GM12872 (cell line): ENCODE data around the gene MRPL46.

ENCODE experiments used
- CTCF ChIP-seq: IDR thresholded peaks from 3 replicates; pipeline ENCODE4 v1.5.1; 2011; ENCODE audit warnings: low read depth, mild to moderate bottlenecking, low read length, moderate library complexity; ENCODE audit not compliant: insufficient read depth

The MRPL46 gene

GRCh38 chr15:88479169-88479568 is 12.0 kb upstream of the MRPL46 start:
- no peak for TF ChIP-seq CTCF

GRCh38 chr15:88477904-88478303 is 10.7 kb upstream of the MRPL46 start:
- no peak for TF ChIP-seq CTCF

- no peak for TF ChIP-seq CTCF
These were observed 9.9 kb upstream of the MRPL46 start for GRCh38 chr15:88477126-88477525.

- peak; percentile 62 for TF ChIP-seq CTCF
These were observed 9.5 kb upstream of the MRPL46 start for GRCh38 chr15:88476635-88477060.

GRCh38 chr15:88472225-88472624 is 5.0 kb upstream of the MRPL46 start:
- TF ChIP-seq CTCF = no peak

GRCh38 chr15:88470625-88471372 is 3.6 kb upstream of the MRPL46 start:
- 0 out of 3 replicates have a peak, but pooled peaks have one; percentile 19 for TF ChIP-seq CTCF

- TF ChIP-seq CTCF = no peak
These were observed 2.1 kb upstream of the MRPL46 start for GRCh38 chr15:88469321-88469720.
